Panc1 (cell line): ENCODE results near the gene KIAA0930.

Source experiments
- POLR2AphosphoS5 ChIP-seq: IDR thresholded peaks from 2 replicates; pipeline ENCODE4 v1.6.1; 2012; ENCODE audit warnings: mild to moderate bottlenecking, low read depth, low read length, moderate library complexity
- SIN3A ChIP-seq: IDR thresholded peaks from 2 replicates; pipeline ENCODE4 v1.6.1; 2012; ENCODE audit warnings: low read depth, mild to moderate bottlenecking, low read length, moderate library complexity, borderline replicate concordance; ENCODE audit not compliant: insufficient read depth
- TF ChIP-seq, protein P1 (sequence below): fragments of 450-650 bp; IDR thresholded peaks from 2 replicates; pipeline ENCODE4 v1.5.1; 2017; ENCODE audit warnings: mild to moderate bottlenecking
- TF ChIP-seq, protein P2 (sequence below), 2 experiments: IDR thresholded peaks; 2 replicates each; pipeline ENCODE4 v1.6.1; 2011 to 2012; ENCODE audit warnings: low read depth in 2 of 2, control low read depth in 1 of 2, low read length in 1 of 2, mild to moderate bottlenecking in 1 of 2, moderate library complexity in 1 of 2; ENCODE audit not compliant: insufficient read depth in 1 of 2

DNA sequence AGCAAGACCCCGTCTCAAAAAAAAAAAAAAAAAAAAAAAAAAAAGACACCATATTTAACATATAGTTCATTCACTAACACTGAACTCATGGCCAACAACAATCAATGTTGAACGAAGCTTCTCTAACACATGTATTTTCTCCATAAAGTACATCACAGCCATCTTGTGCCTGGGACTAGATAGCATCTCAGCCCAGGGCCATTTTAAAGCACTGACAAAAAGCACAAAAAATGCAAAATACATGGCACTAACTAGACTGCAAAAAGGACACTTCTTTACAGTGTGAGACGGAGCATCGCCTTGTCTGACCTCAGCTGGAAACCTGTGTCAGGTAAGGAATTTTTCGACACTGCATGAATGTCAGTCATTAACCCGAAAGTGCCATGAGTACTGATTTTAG, 23.3 kb downstream of the KIAA0930 start:
- TF ChIP-seq, protein P1, sequence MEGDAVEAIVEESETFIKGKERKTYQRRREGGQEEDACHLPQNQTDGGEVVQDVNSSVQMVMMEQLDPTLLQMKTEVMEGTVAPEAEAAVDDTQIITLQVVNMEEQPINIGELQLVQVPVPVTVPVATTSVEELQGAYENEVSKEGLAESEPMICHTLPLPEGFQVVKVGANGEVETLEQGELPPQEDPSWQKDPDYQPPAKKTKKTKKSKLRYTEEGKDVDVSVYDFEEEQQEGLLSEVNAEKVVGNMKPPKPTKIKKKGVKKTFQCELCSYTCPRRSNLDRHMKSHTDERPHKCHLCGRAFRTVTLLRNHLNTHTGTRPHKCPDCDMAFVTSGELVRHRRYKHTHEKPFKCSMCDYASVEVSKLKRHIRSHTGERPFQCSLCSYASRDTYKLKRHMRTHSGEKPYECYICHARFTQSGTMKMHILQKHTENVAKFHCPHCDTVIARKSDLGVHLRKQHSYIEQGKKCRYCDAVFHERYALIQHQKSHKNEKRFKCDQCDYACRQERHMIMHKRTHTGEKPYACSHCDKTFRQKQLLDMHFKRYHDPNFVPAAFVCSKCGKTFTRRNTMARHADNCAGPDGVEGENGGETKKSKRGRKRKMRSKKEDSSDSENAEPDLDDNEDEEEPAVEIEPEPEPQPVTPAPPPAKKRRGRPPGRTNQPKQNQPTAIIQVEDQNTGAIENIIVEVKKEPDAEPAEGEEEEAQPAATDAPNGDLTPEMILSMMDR, result no peak
- TF ChIP-seq SIN3A, result no peak
- TF ChIP-seq, protein P2, sequence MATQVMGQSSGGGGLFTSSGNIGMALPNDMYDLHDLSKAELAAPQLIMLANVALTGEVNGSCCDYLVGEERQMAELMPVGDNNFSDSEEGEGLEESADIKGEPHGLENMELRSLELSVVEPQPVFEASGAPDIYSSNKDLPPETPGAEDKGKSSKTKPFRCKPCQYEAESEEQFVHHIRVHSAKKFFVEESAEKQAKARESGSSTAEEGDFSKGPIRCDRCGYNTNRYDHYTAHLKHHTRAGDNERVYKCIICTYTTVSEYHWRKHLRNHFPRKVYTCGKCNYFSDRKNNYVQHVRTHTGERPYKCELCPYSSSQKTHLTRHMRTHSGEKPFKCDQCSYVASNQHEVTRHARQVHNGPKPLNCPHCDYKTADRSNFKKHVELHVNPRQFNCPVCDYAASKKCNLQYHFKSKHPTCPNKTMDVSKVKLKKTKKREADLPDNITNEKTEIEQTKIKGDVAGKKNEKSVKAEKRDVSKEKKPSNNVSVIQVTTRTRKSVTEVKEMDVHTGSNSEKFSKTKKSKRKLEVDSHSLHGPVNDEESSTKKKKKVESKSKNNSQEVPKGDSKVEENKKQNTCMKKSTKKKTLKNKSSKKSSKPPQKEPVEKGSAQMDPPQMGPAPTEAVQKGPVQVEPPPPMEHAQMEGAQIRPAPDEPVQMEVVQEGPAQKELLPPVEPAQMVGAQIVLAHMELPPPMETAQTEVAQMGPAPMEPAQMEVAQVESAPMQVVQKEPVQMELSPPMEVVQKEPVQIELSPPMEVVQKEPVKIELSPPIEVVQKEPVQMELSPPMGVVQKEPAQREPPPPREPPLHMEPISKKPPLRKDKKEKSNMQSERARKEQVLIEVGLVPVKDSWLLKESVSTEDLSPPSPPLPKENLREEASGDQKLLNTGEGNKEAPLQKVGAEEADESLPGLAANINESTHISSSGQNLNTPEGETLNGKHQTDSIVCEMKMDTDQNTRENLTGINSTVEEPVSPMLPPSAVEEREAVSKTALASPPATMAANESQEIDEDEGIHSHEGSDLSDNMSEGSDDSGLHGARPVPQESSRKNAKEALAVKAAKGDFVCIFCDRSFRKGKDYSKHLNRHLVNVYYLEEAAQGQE (IDR thresholded peaks at IDR 0.05; ENCODE audit: insufficient read depth in 1 of 2, low read depth in 2 of 2, low read length in 1 of 2), result no peak
- TF ChIP-seq POLR2AphosphoS5, result no peak
